ENCODE measurements around the gene GTF3C2. TPM values are rescaled to one million over a fixed set of nuclear protein-coding genes. Genes with fewer than 3 reads are reported as not detected.

Gene GTF3C2
- total RNA-seq, 1 experiment from 2014 or later, result 77.7 TPM

DNA sequence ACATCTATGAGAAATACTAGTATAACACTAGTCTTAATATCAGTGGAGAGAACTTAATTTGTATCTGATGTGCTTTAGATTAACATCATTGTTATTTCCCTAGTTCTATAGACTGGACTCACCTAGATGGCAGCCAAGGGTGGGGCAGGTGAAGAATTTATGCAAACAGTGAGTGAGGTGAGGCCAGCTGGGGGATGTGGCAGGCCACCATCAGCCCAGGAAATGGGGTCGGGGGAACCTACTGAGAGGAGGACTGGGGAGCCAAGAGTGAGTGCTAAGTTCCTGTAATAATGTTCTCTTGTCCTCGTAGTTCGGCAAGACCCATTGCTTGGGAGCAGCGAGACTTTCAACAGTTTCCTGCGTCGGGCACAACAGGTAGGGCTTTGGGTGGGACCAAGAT is 16.4 kb upstream of the GTF3C2 start:
- CTCF ChIA-PET, result no interaction called here
- Histone ChIP-seq H3K36me3 (ENCODE audit: control insufficient read depth, insufficient read depth, low read length) (peaks cover 9% of the 10 kb centered on the region), H3K4me1 (ENCODE audit: control insufficient read depth, insufficient read depth, low read length) (peaks cover 39% of the 10 kb centered on the region), H3K27me3 (ENCODE audit: control insufficient read depth, insufficient read depth, low read length) (no peaks in the 10 kb centered on the region), H3K27ac (ENCODE audit: low read length) (no peak overlapping the region), H3K4me3 (ENCODE audit: low read depth in 2 of 2, low read length in 2 of 2) (no peak overlapping the region), H3K9me3 (ENCODE audit: control insufficient read depth, insufficient read depth, low read depth, low read length) (no peaks in the 10 kb centered on the region)
- DNase-seq (ENCODE audit: low read depth, low spot score), result no peak
- intact Hi-C loops (cut with micrococcal nuclease; ENCODE audit: unreplicated experiment) (no loop called here), in situ Hi-C loops (cut with HindIII; ENCODE audit: low pct_unique_long_range_greater_than_20kb, low sequenced_read_pairs) (no loop called here)
- TF ChIP-seq, protein P1, sequence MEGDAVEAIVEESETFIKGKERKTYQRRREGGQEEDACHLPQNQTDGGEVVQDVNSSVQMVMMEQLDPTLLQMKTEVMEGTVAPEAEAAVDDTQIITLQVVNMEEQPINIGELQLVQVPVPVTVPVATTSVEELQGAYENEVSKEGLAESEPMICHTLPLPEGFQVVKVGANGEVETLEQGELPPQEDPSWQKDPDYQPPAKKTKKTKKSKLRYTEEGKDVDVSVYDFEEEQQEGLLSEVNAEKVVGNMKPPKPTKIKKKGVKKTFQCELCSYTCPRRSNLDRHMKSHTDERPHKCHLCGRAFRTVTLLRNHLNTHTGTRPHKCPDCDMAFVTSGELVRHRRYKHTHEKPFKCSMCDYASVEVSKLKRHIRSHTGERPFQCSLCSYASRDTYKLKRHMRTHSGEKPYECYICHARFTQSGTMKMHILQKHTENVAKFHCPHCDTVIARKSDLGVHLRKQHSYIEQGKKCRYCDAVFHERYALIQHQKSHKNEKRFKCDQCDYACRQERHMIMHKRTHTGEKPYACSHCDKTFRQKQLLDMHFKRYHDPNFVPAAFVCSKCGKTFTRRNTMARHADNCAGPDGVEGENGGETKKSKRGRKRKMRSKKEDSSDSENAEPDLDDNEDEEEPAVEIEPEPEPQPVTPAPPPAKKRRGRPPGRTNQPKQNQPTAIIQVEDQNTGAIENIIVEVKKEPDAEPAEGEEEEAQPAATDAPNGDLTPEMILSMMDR (IDR thresholded peaks at IDR 0.05), result no peak
- TF ChIP-seq POLR2AphosphoS5 (IDR thresholded peaks at IDR 0.05; ENCODE audit: low read depth, low read length) (no peak), SIN3A (IDR thresholded peaks at IDR 0.05; ENCODE audit: borderline replicate concordance, insufficient read depth, low read depth, low read length) (no peak), TCF7L2 (IDR thresholded peaks at IDR 0.05; ENCODE audit: low read depth, low read length) (no peak)
- TF ChIP-seq, protein P2, sequence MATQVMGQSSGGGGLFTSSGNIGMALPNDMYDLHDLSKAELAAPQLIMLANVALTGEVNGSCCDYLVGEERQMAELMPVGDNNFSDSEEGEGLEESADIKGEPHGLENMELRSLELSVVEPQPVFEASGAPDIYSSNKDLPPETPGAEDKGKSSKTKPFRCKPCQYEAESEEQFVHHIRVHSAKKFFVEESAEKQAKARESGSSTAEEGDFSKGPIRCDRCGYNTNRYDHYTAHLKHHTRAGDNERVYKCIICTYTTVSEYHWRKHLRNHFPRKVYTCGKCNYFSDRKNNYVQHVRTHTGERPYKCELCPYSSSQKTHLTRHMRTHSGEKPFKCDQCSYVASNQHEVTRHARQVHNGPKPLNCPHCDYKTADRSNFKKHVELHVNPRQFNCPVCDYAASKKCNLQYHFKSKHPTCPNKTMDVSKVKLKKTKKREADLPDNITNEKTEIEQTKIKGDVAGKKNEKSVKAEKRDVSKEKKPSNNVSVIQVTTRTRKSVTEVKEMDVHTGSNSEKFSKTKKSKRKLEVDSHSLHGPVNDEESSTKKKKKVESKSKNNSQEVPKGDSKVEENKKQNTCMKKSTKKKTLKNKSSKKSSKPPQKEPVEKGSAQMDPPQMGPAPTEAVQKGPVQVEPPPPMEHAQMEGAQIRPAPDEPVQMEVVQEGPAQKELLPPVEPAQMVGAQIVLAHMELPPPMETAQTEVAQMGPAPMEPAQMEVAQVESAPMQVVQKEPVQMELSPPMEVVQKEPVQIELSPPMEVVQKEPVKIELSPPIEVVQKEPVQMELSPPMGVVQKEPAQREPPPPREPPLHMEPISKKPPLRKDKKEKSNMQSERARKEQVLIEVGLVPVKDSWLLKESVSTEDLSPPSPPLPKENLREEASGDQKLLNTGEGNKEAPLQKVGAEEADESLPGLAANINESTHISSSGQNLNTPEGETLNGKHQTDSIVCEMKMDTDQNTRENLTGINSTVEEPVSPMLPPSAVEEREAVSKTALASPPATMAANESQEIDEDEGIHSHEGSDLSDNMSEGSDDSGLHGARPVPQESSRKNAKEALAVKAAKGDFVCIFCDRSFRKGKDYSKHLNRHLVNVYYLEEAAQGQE (IDR thresholded peaks at IDR 0.05; ENCODE audit: insufficient read depth in 1 of 2, low read depth in 2 of 2, low read length in 1 of 2), result no peak
- POLR2A ChIA-PET, result interaction anchor here (0.6 kb wide), 1 partner anchor 20 kb away, joined by 6 read pairs; no protein-coding TSS in a partner anchor
- ATAC-seq, result no peak
- no TSS peak for BruUV-seq (replicated peaks)

DNA sequence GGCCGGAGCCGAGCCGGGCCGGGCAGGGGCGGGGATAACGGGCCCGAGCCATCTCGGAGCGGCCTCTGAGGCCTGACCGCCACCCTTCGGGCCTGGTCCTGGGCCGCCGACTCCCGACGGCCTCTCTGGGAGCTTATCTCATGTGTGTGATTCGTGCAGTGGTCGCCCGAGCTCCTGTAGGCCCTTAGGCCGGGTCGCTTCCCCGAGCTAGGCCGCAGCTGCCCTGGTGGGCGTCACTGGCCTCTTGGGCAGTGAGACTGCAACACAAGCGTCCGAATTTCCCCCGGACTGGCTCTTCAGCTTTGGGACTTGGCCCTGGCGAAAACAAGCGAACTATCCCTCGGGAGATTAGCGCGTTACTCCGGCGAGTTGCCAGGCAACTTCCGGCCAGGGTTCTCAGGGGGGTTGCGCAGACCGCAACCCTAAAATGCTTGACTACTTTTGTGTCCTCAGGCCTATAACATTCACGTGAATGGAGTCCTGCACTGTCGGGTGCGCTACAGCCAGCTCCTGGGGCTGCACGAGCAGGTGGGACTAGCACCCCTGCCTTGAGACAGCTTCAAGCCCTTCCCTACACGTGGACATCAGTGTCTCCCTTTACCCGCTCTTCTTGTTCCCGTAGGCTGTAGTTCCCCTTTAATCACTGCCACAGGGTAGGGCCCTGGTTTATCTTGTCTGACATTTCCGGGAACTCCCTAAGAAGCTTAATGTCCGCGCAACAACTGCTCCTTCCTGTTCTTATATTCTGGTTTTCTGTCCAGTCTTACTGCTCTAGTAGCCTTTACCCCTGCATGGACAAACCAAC is 14.5 kb upstream of the GTF3C2 start:
- BruUV-seq (replicated peaks), result no TSS peak
- in situ Hi-C loops (cut with HindIII; ENCODE audit: low pct_unique_long_range_greater_than_20kb, low sequenced_read_pairs), result no loop called here
- POLR2A ChIA-PET, result no interaction called here

More for the DNA sequence above, 14.5 kb upstream of the GTF3C2 start:
- Histone ChIP-seq H3K27me3 (ENCODE audit: control insufficient read depth, insufficient read depth, low read length) (no peaks in the 10 kb centered on the region), H3K4me1 (ENCODE audit: control insufficient read depth, insufficient read depth, low read length) (peaks cover 21% of the 10 kb centered on the region), H3K36me3 (ENCODE audit: control insufficient read depth, insufficient read depth, low read length) (peaks cover 15% of the 10 kb centered on the region), H3K27ac (ENCODE audit: low read length) (peak overlapping the region; percentile 89), H3K4me3 (ENCODE audit: low read depth in 2 of 2, low read length in 2 of 2) (peak overlapping the region; percentile 97 to 99), H3K9me3 (ENCODE audit: control insufficient read depth, insufficient read depth, low read depth, low read length) (no peaks in the 10 kb centered on the region)
- ATAC-seq, result peak; percentile 63
- TF ChIP-seq, protein P1 (IDR thresholded peaks at IDR 0.05), result no peak
- no peak for TF ChIP-seq SIN3A (IDR thresholded peaks at IDR 0.05; ENCODE audit: borderline replicate concordance, insufficient read depth, low read depth, low read length)
- no peak for TF ChIP-seq TCF7L2 (IDR thresholded peaks at IDR 0.05; ENCODE audit: low read depth, low read length)
- TF ChIP-seq POLR2AphosphoS5 (IDR thresholded peaks at IDR 0.05; ENCODE audit: low read depth, low read length), result peak; percentile 27; the same call in 1 of the 2 replicates
- TF ChIP-seq, protein P2 (IDR thresholded peaks at IDR 0.05; ENCODE audit: insufficient read depth in 1 of 2, low read depth in 2 of 2, low read length in 1 of 2), result no peak
- CTCF ChIA-PET, result no interaction called here
- intact Hi-C loops (cut with micrococcal nuclease; ENCODE audit: unreplicated experiment), result no loop called here
- DNase-seq (ENCODE audit: low read depth, low spot score), result no peak

All from Panc1 (cell line).